C4-2B (cell line): ENCODE measurements around the gene CCNJL.

Source experiments
- H3K27ac ChIP-seq: fragments of 450-650 bp; 2 replicates; pipeline ENCODE4 v1.5.1; 2017
- ZFX ChIP-seq: fragments of 450-650 bp; IDR thresholded peaks from 2 replicates; pipeline ENCODE4 v1.6.1; 2017
- TF ChIP-seq, protein P1 (sequence below): fragments of 450-650 bp; conservative IDR thresholded peaks from 2 replicates; pipeline ENCODE4 v1.5.1; 2017; ENCODE audit warnings: mild to moderate bottlenecking

The CCNJL gene

DNA sequence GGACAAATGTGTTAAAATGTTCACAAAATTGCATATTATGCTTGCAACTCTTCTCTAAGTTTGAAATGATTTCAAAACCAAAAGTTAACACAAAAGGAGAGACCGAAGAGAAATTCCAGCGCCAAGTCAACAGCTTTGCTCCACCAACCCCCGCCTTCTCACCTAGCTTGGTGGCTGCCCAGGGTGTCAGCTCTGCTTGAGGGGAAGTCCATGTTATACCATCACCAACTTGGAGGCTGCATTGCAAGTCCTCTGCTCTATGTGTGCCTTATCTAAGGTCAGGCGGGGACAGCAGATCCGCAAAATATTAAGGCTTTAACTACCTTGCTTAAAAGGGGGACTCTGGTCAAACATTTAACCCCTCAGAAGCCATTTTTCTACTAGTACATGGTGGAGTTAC lies 14.6 kb downstream of the CCNJL start:
- no peak overlapping the region for H3K27ac ChIP-seq
- no peak for TF ChIP-seq ZFX

DNA sequence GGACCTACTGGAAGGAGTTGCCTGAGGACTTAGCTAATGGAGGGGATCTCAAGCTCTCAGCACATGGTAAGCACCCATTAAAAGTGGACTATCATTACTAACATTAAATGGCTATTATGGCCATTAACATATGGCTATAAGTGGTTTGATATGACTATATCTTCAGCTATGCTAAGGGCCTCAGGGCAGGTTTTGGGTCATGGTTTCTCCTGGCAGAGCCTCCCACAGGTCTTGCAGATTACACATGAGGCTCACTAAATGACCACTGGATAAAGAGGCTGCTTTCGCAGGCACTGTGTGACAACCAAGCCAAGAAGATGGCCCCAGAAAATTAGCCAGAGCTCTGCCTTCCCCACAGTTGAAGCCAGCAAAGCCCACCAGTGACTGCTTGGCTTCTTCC lies 15.4 kb downstream of the CCNJL start:
- no peak for TF ChIP-seq ZFX
- TF ChIP-seq, protein P1, sequence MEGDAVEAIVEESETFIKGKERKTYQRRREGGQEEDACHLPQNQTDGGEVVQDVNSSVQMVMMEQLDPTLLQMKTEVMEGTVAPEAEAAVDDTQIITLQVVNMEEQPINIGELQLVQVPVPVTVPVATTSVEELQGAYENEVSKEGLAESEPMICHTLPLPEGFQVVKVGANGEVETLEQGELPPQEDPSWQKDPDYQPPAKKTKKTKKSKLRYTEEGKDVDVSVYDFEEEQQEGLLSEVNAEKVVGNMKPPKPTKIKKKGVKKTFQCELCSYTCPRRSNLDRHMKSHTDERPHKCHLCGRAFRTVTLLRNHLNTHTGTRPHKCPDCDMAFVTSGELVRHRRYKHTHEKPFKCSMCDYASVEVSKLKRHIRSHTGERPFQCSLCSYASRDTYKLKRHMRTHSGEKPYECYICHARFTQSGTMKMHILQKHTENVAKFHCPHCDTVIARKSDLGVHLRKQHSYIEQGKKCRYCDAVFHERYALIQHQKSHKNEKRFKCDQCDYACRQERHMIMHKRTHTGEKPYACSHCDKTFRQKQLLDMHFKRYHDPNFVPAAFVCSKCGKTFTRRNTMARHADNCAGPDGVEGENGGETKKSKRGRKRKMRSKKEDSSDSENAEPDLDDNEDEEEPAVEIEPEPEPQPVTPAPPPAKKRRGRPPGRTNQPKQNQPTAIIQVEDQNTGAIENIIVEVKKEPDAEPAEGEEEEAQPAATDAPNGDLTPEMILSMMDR: no peak
- no peak overlapping the region for H3K27ac ChIP-seq

DNA sequence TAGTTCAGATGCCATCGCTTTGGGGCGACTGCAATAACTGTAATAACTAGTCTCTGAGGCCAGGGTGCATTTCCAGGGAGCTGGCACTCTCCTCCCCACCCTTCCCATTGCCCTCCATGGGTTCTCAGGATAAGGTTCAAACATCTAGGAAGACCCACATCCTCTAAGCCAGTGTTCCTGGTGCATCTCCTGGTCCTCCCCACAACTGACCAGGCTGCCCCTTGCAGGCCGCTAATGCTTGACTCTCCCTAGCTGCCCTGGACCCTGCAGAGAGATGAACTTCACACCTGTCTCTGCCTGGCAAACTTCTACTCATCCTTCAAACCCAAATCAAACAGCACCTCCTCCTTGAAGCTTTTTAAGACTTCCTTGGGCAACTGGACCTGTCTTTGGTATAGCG lies 15.9 kb downstream of the CCNJL start:
- TF ChIP-seq, protein P1: no peak
- TF ChIP-seq ZFX: no peak
- no peak overlapping the region for H3K27ac ChIP-seq

DNA sequence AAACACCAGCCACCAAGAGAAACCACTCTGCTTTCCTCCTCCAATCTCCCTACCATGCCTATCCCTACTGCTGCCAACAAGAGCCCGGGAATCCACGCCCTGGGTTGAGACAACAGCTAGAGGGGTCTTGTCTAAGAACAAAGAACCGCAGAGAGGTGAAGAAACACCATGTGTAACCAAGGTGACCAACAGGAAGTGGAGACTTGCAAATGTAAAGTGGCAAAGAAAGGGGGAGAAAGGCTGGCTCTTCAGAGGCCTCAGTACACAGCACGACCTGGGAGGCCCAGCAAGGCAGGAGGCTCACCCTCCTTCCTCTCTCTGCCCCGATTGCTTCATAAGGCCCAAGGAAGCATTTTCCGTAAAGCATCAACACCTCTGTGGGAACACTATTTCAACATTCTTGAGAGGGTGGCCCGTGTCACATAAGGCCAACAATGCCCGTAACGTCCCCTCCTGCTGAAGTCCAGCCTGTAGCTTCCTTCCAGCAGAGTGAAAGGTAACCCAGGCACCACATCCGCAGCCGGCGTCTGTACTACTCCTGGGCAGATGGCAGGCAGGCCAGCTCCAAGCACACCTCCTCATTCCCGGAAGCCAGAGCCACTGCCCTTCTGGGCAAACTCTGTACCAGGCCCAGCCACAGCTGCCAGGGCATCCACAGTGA lies 18.3 kb downstream of the CCNJL start:
- no peak for TF ChIP-seq ZFX
- TF ChIP-seq, protein P1: no peak
- no peak overlapping the region for H3K27ac ChIP-seq

DNA sequence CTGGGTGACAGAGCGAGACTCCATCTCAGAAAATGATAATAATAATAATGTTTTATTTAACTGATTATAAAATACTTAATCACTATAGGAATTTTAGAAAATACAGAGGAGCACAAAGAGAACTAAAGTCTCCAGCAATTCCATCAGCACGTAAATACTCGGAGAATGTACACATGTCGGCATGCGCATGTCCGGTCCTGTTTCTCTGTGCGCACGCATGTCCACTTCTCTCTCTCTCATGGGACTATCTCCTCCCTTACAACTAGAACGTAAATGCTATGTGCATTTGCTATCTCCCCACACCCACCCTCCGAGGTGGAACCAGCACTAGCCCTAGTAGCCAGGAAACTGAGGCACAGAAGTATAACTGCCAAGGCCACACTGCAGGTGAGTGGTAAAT lies 19.0 kb downstream of the CCNJL start:
- TF ChIP-seq, protein P1: no peak
- TF ChIP-seq ZFX: no peak
- H3K27ac ChIP-seq: no peak overlapping the region

DNA sequence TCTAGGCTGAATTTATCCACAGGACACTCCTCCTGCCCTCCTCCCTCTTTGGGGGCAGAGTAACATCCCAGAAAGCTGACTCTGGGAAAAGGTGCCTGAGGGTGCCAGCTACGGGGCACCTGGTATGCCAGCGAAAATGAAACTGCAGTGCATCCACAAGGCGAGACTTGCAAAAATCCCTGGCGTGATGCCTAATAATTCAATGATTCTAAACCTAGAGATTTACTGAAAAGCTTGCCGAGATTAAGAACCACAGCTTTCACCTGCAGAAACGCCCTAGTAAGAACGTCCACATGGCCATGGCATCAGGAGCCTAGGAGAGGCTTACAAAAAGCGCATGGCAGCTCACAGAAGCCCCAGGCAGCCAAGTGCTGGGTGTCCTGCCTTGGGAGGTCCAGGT lies 20.9 kb downstream of the CCNJL start:
- H3K27ac ChIP-seq: no peak overlapping the region
- TF ChIP-seq, protein P1: no peak
- no peak for TF ChIP-seq ZFX

DNA sequence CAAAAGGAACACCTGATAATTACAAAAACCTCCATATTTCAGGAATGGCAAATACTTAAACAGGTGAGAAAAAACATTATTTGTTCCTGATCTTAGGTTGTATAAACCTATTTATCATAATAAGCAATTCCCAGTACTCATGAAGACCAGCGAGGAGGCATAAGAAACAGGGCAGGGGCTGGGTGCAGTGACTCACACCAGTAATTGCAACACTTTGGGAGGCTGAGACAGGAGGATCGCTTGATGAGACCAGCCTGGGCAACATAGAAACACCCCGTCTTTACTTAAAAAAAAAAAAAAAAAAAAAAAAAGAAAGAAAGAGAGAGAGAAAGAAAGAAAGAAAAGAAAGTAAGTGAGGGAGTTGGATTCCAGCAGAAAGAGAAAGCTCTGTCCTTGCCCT lies 21.6 kb downstream of the CCNJL start:
- TF ChIP-seq ZFX: no peak
- TF ChIP-seq, protein P1: no peak
- H3K27ac ChIP-seq: no peak overlapping the region

DNA sequence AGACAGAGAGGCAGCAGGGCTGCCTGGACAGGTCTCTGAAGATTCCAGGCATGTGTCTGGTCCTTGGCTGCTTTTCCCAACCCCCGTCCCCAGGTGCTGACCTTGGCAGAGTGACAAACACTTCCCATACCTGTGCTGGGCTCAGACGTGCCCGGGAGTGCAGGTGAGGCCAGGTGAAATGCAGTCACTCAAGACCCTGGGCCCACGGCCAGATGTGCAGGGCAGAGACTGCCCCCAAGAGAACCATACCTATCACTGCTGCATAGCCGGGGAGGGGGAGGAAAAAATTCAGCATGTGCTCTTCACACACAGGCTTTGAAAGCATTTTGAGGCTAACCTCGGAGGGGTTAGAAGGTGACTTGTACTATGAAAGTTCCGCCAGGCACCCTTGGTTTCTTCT lies 22.6 kb downstream of the CCNJL start:
- no peak for TF ChIP-seq ZFX
- TF ChIP-seq, protein P1: no peak
- H3K27ac ChIP-seq: no peak overlapping the region
